ENCODE data around the gene WDHD1.

DNA sequence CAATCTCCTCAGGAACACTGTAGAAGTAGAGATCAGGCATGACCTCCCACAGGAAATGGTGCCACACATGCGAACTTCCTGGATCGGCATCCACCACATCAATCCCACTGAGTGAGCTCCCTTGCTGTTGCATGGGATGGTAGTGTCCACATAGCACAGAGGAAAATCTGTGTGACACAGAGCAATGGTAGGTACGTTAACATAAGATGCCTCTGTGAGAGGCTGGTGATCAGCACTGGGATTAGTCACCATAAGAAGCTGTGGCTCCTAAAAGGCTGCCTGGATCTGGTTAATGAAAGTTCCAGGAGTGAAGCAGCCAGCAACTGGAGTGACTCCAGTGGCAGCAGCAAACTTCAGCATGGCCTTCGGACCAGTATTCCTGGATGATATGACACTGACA lies 21.8 kb downstream of the WDHD1 start:
- TF ChIP-seq CTCF (IDR thresholded peaks at IDR 0.05) (no peak), POLR2A (IDR thresholded peaks at IDR 0.05) (no peak)

Data from ovary (tissue), 3 donors.